ENCODE results near the gene NACC1.
A peak's percentile ranks its signal among the peaks of the same experiment; 100 is the strongest.

NACC1 gene

DNA sequence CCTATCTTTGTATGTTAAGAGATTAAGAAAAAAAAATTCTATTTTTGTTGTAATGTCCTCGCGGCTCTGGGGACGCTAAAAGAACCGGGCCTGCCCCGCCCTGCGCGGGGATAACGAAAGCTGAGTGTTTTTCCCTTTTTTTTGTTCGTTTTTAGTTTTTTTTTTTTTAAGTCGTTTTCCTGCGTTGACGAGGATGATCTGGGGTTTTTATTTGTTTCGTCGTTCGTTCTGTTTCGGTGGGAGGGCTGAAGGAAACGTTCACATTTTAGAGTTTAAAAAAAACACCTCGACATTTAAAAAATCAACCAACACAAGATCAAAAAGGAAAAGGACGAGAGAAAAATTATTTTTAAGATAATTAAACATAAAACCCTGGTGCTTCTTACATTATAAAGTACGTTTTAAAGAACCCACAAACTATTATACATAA, 21.0 kb upstream of the NACC1 start:
- no peak overlapping the region for H2AK5ac ChIP-seq (ENCODE audit: low read length)
- H3K4me1 ChIP-seq (ENCODE audit: control insufficient read depth, low read depth, low read length): peaks cover 9% of the 10 kb centered on the region
- H3K18ac ChIP-seq (ENCODE audit: low read length): no peak overlapping the region
- H3K9ac ChIP-seq (ENCODE audit: low read length): no peak overlapping the region
- H3K56ac ChIP-seq (ENCODE audit: low read length): no peak overlapping the region
- no peaks in the 10 kb centered on the region for H3K36me3 ChIP-seq (ENCODE audit: control insufficient read depth, insufficient read depth, low read length)
- no peak for DNase-seq
- H4K5ac ChIP-seq (ENCODE audit: low read length): no peak overlapping the region
- no peaks in the 10 kb centered on the region for H3K79me1 ChIP-seq (ENCODE audit: low read length)
- no peak overlapping the region for H3K4me3 ChIP-seq (ENCODE audit: low read length)
- no peak overlapping the region for H2BK120ac ChIP-seq (ENCODE audit: low read depth, low read length)
- no peaks in the 10 kb centered on the region for H3K79me2 ChIP-seq (ENCODE audit: control insufficient read depth, insufficient read depth, low read length)
- no peak overlapping the region for H2BK5ac ChIP-seq (ENCODE audit: low read length)
- no peak overlapping the region for H3K23ac ChIP-seq (ENCODE audit: low read length)
- H3K4ac ChIP-seq (ENCODE audit: low read depth, low read length): no peak overlapping the region
- no CpG with 5 or more reads among the region's 20 CpGs for WGBS (ENCODE audit: extremely low coverage, insufficient coverage, low lambda C conversion rate)
- peaks cover 15% of the 10 kb centered on the region for H3K27me3 ChIP-seq (ENCODE audit: insufficient read depth, low read length, poor library complexity)
- H3K27ac ChIP-seq (ENCODE audit: low read depth, low read length): no peak overlapping the region
- H4K8ac ChIP-seq (ENCODE audit: low read depth, low read length): no peak overlapping the region
- H2BK15ac ChIP-seq (replicated peaks; ENCODE audit: low read depth): no peak overlapping the region
- H3K4me2 ChIP-seq (ENCODE audit: low read length): no peak overlapping the region

- Histone ChIP-seq H2AK5ac (ENCODE audit: low read length) (no peak overlapping the region), H2BK120ac (ENCODE audit: low read depth, low read length) (no peak overlapping the region), H3K4me2 (ENCODE audit: low read length) (no peak overlapping the region), H3K27me3 (ENCODE audit: insufficient read depth, low read length, poor library complexity) (peaks cover 15% of the 10 kb centered on the region), H2BK5ac (ENCODE audit: low read length) (no peak overlapping the region), H3K36me3 (ENCODE audit: control insufficient read depth, insufficient read depth, low read length) (no peaks in the 10 kb centered on the region), H3K4me1 (ENCODE audit: control insufficient read depth, low read depth, low read length) (peaks cover 9% of the 10 kb centered on the region), H3K27ac (ENCODE audit: low read depth, low read length) (no peak overlapping the region), H2BK15ac (replicated peaks; ENCODE audit: low read depth) (no peak overlapping the region), H3K9ac (ENCODE audit: low read length) (no peak overlapping the region), H3K56ac (ENCODE audit: low read length) (no peak overlapping the region), H3K79me2 (ENCODE audit: control insufficient read depth, insufficient read depth, low read length) (no peaks in the 10 kb centered on the region), H3K18ac (ENCODE audit: low read length) (no peak overlapping the region), H3K79me1 (ENCODE audit: low read length) (no peaks in the 10 kb centered on the region), H3K4ac (ENCODE audit: low read depth, low read length) (no peak overlapping the region), H4K8ac (ENCODE audit: low read depth, low read length) (no peak overlapping the region), H3K4me3 (ENCODE audit: low read length) (no peak overlapping the region), H4K5ac (ENCODE audit: low read length) (no peak overlapping the region), H3K23ac (ENCODE audit: low read length) (no peak overlapping the region)
- DNase-seq: no peak
- no CpG with 5 or more reads among the region's 69 CpGs for WGBS (ENCODE audit: extremely low coverage, insufficient coverage, low lambda C conversion rate)
Observed at GRCh38 chr19:13097463-13098258, 20.4 kb upstream of the NACC1 start.

GRCh38 chr19:13098277-13099072, 19.6 kb upstream of the NACC1 start:
- H3K4me3 ChIP-seq (ENCODE audit: low read length): no peak overlapping the region
- H3K27me3 ChIP-seq (ENCODE audit: insufficient read depth, low read length, poor library complexity): peaks cover 15% of the 10 kb centered on the region
- no peak overlapping the region for H3K27ac ChIP-seq (ENCODE audit: low read depth, low read length)
- no peak overlapping the region for H2BK120ac ChIP-seq (ENCODE audit: low read depth, low read length)
- no peaks in the 10 kb centered on the region for H3K36me3 ChIP-seq (ENCODE audit: control insufficient read depth, insufficient read depth, low read length)
- no peak overlapping the region for H2BK15ac ChIP-seq (replicated peaks; ENCODE audit: low read depth)
- H4K8ac ChIP-seq (ENCODE audit: low read depth, low read length): no peak overlapping the region
- H2AK5ac ChIP-seq (ENCODE audit: low read length): no peak overlapping the region
- H3K18ac ChIP-seq (ENCODE audit: low read length): no peak overlapping the region
- no peak overlapping the region for H3K4me2 ChIP-seq (ENCODE audit: low read length)
- no peak overlapping the region for H3K23ac ChIP-seq (ENCODE audit: low read length)
- no peak overlapping the region for H3K9ac ChIP-seq (ENCODE audit: low read length)
- peaks cover 9% of the 10 kb centered on the region for H3K4me1 ChIP-seq (ENCODE audit: control insufficient read depth, low read depth, low read length)
- no CpG with 5 or more reads among the region's 58 CpGs for WGBS (ENCODE audit: extremely low coverage, insufficient coverage, low lambda C conversion rate)
- H4K5ac ChIP-seq (ENCODE audit: low read length): no peak overlapping the region
- H3K56ac ChIP-seq (ENCODE audit: low read length): no peak overlapping the region
- DNase-seq: peak; percentile 60
- H3K4ac ChIP-seq (ENCODE audit: low read depth, low read length): no peak overlapping the region
- no peaks in the 10 kb centered on the region for H3K79me2 ChIP-seq (ENCODE audit: control insufficient read depth, insufficient read depth, low read length)
- no peaks in the 10 kb centered on the region for H3K79me1 ChIP-seq (ENCODE audit: low read length)
- H2BK5ac ChIP-seq (ENCODE audit: low read length): no peak overlapping the region

DNA sequence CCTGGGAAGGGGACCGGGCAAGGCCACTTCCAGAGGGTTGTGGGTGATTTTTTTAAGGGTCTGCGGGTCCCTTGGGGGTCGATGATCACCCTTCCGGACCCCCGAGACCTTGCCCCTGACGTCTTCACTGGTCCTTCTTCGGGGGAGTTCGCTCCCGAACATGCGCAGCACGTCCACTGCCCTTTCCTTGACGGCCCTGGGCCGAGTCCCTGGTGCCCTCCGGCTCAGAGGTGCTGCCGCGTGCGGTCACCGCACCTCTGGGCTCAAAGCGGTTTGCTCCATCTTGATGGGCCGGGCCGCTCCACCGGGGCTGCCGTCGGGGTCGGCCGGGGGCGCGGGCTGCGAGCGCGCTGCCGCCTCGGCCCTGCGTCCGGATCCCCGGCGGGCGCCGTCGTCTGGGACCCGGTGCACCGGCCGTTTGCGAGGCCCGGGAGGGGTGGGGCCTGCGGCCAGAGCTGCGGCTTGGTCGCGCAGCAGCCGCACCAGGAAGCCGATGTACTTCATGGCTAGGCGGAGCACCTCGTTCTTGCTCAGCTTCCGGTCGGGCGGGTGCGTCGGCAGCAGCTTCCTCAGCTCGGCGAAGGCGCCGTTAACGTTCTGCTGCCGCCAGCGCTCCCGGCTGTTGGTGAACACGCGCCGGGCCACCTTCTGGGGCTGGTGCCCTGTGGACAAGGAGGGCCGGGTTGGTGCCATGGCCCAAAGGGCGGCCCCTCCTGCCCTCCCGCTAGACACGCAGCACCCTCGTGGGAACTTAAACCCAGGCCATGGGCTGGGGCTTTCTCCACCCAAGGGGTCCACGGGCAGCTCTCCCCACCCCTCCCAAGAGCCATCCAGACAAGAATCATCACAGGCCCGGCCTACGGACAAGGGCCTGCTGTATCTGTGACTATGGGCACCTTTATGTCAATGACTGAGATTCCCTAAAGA, 18.7 kb upstream of the NACC1 start:
- Histone ChIP-seq H3K27ac (ENCODE audit: low read depth, low read length) (no peak overlapping the region), H3K4me3 (ENCODE audit: low read length) (no peak overlapping the region), H2BK15ac (replicated peaks; ENCODE audit: low read depth) (no peak overlapping the region), H3K4me1 (ENCODE audit: control insufficient read depth, low read depth, low read length) (peaks cover 4% of the 10 kb centered on the region), H3K4me2 (ENCODE audit: low read length) (peak overlapping the region; percentile 10), H3K79me1 (ENCODE audit: low read length) (no peaks in the 10 kb centered on the region), H2BK5ac (ENCODE audit: low read length) (no peak overlapping the region), H3K56ac (ENCODE audit: low read length) (peak overlapping the region; percentile 35), H4K5ac (ENCODE audit: low read length) (no peak overlapping the region), H3K79me2 (ENCODE audit: control insufficient read depth, insufficient read depth, low read length) (no peaks in the 10 kb centered on the region), H3K27me3 (ENCODE audit: insufficient read depth, low read length, poor library complexity) (peaks cover 15% of the 10 kb centered on the region), H3K18ac (ENCODE audit: low read length) (no peak overlapping the region), H2AK5ac (ENCODE audit: low read length) (no peak overlapping the region), H3K36me3 (ENCODE audit: control insufficient read depth, insufficient read depth, low read length) (no peaks in the 10 kb centered on the region), H3K4ac (ENCODE audit: low read depth, low read length) (no peak overlapping the region), H3K23ac (ENCODE audit: low read length) (no peak overlapping the region), H4K8ac (ENCODE audit: low read depth, low read length) (no peak overlapping the region), H3K9ac (ENCODE audit: low read length) (peak overlapping the region; percentile 41), H2BK120ac (ENCODE audit: low read depth, low read length) (no peak overlapping the region)
- no CpG with 5 or more reads among the region's 77 CpGs for WGBS (ENCODE audit: extremely low coverage, insufficient coverage, low lambda C conversion rate)
- peak; percentile 68 for DNase-seq

DNA sequence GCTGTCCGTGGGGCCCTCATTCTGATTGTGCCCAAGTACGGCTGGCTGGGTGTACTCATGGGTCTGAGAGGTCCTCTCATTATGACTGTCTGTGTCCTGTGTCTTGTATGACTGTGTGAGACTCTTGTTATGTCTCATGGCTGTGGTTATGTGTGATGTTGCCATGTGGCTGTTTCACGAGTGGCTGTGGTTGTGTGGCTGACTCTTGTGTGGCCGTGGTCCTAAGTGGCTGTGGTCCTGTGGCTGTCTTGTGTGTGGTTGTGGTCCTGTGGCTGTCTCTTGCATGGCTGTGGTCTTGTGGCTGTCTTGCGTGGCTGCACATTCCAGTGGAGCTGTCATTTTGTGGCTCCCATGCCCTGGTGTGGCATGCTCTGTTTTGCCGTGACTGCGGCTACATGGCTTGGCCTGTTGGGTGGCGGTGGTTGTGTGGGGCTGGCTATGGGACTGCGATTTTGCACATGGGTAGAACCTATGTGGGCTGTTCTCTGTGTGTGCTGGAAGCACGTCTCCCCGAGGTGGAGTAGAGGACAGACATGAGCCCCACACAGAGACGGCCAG, 18.0 kb upstream of the NACC1 start:
- Histone ChIP-seq H3K79me1 (ENCODE audit: low read length) (no peaks in the 10 kb centered on the region), H3K4me2 (ENCODE audit: low read length) (no peak overlapping the region), H3K18ac (ENCODE audit: low read length) (no peak overlapping the region), H3K56ac (ENCODE audit: low read length) (no peak overlapping the region), H3K27ac (ENCODE audit: low read depth, low read length) (no peak overlapping the region), H3K4ac (ENCODE audit: low read depth, low read length) (no peak overlapping the region), H3K4me3 (ENCODE audit: low read length) (no peak overlapping the region), H2BK15ac (replicated peaks; ENCODE audit: low read depth) (no peak overlapping the region), H2AK5ac (ENCODE audit: low read length) (no peak overlapping the region), H3K36me3 (ENCODE audit: control insufficient read depth, insufficient read depth, low read length) (no peaks in the 10 kb centered on the region), H2BK120ac (ENCODE audit: low read depth, low read length) (no peak overlapping the region), H4K5ac (ENCODE audit: low read length) (no peak overlapping the region), H2BK5ac (ENCODE audit: low read length) (no peak overlapping the region), H3K4me1 (ENCODE audit: control insufficient read depth, low read depth, low read length) (peaks cover 4% of the 10 kb centered on the region), H3K79me2 (ENCODE audit: control insufficient read depth, insufficient read depth, low read length) (no peaks in the 10 kb centered on the region), H3K27me3 (ENCODE audit: insufficient read depth, low read length, poor library complexity) (peaks cover 15% of the 10 kb centered on the region), H4K8ac (ENCODE audit: low read depth, low read length) (no peak overlapping the region), H3K9ac (ENCODE audit: low read length) (no peak overlapping the region), H3K23ac (ENCODE audit: low read length) (no peak overlapping the region)
- no CpG with 5 or more reads among the region's 12 CpGs for WGBS (ENCODE audit: extremely low coverage, insufficient coverage, low lambda C conversion rate)
- no peak for DNase-seq

All from mesendoderm (in vitro differentiated cells).